Ammon's horn (tissue), 1 donor: ENCODE measurements around the gene RSPO3.
"Not testable (repeated sequence)": the region's sequence is repeated elsewhere in the genome, so short reads cannot be mapped to it uniquely, and the experiment has no call there.

ENCODE experiments used
- DNase-seq: peaks from one replicate; pipeline ENCODE4 v3.0.0-alpha.2; 2016; ENCODE audit warnings: low spot score

The RSPO3 gene

GRCh38 chr6:127205036-127205435, 86.6 kb downstream of the RSPO3 start:
- DNase-seq = no peak

- DNase-seq = no peak
Measured at GRCh38 chr6:127206531-127207095, 88.1 kb downstream of the RSPO3 start.

- DNase-seq = no peak
Measured at GRCh38 chr6:127207591-127208120, 89.2 kb downstream of the RSPO3 start.

- DNase-seq = no peak
Measured at GRCh38 chr6:127210725-127211124, 92.3 kb downstream of the RSPO3 start.

- no peak for DNase-seq
Measured at GRCh38 chr6:127212376-127212775, 93.9 kb downstream of the RSPO3 start.

- not testable (repeated sequence) for DNase-seq
Measured at GRCh38 chr6:127214032-127214431, 95.6 kb downstream of the RSPO3 start.

GRCh38 chr6:127214531-127214930, 96.1 kb downstream of the RSPO3 start:
- not testable (repeated sequence) for DNase-seq

GRCh38 chr6:127215931-127216330, 97.5 kb downstream of the RSPO3 start:
- no peak for DNase-seq

- peak; percentile 33 for DNase-seq
Measured at GRCh38 chr6:127216810-127217789, 98.6 kb downstream of the RSPO3 start.

GRCh38 chr6:127219869-127220268, 101.4 kb downstream of the RSPO3 start:
- DNase-seq = no peak

GRCh38 chr6:127221201-127221600, 102.7 kb downstream of the RSPO3 start:
- DNase-seq = no peak

- DNase-seq = no peak
Measured at GRCh38 chr6:127222418-127222817, 103.9 kb downstream of the RSPO3 start.

- DNase-seq = no peak
Measured at GRCh38 chr6:127225497-127225896, 107.0 kb downstream of the RSPO3 start.

- not testable (repeated sequence) for DNase-seq
Measured at GRCh38 chr6:127233819-127234218, 115.3 kb downstream of the RSPO3 start.

- DNase-seq = no peak
Measured at GRCh38 chr6:127243501-127243900, 125.0 kb downstream of the RSPO3 start.
